Spleen (tissue), 11 donors: ENCODE data around the gene HSPA12B. TPM values are rescaled to one million over a fixed set of nuclear protein-coding genes. Genes with fewer than 3 reads are reported as not detected.
A peak's percentile ranks its signal among the peaks of the same experiment; 100 is the strongest.

Experiments
- DNase-seq: peaks from one replicate; pipeline ENCODE4 v3.0.0-alpha.2; 2020
- H3K27ac ChIP-seq, 8 donors: fragments of 200-600 bp; sonication (generic) in 7 of 8; 1 replicate in 4 of 8; 2 replicates in 4 of 8; pipeline versions ENCODE4 v1.5.0 to v1.8.0; 2016 to 2021; ENCODE audit warnings: inconsistent platforms in 4 of 8, mild to moderate bottlenecking in 4 of 8, moderate library complexity in 1 of 8
- H3K27me3 ChIP-seq, 7 donors: fragments of 200-600 bp; sonication (generic) in 6 of 7; replicated peaks in 1 of 7; 1 replicate in 4 of 7; 2 replicates in 3 of 7; pipeline versions ENCODE4 v1.5.0 to v1.8.0; 2016 to 2021; ENCODE audit warnings: inconsistent platforms in 3 of 7, mild to moderate bottlenecking in 1 of 7
- H3K36me3 ChIP-seq, 6 donors: fragments of 200-600 bp; sonication (generic) in 5 of 6; 1 replicate in 4 of 6; 2 replicates in 2 of 6; pipeline versions ENCODE4 v1.5.0 to v1.8.0; 2016 to 2021; ENCODE audit warnings: inconsistent platforms in 2 of 6
- H3K4me1 ChIP-seq, 6 donors: fragments of 200-600 bp; sonication (generic) in 5 of 6; 1 replicate in 3 of 6; 2 replicates in 3 of 6; pipeline versions ENCODE4 v1.5.0 to v1.8.0; 2016 to 2021; ENCODE audit warnings: inconsistent platforms in 3 of 6
- H3K4me3 ChIP-seq, 8 donors: fragments of 200-600 bp; sonication (generic) in 7 of 8; 1 replicate in 4 of 8; 2 replicates in 4 of 8; pipeline versions ENCODE4 v1.5.0 to v1.8.0; 2016 to 2021; ENCODE audit warnings: inconsistent platforms in 4 of 8, mild to moderate bottlenecking in 4 of 8, moderate library complexity in 2 of 8
- H3K9me3 ChIP-seq, 8 donors: fragments of 200-600 bp; sonication (generic) in 7 of 8; 1 replicate in 4 of 8; 2 replicates in 4 of 8; pipeline versions ENCODE4 v1.5.0 to v1.8.0; 2016 to 2021; ENCODE audit warnings: inconsistent platforms in 4 of 8
- POLR2A ChIP-seq, 3 donors: fragments of 450-650 bp; IDR thresholded peaks; one replicate each; pipeline ENCODE4 v1.5.1; 2017; ENCODE audit warnings: antibody characterized with exemption in 3 of 3, mild to moderate bottlenecking in 1 of 3
- POLR2AphosphoS5 ChIP-seq, 3 donors: sonication (generic); formaldehyde crosslinking; IDR thresholded peaks; one replicate each; pipeline ENCODE4 v1.5.1; 2017; ENCODE audit warnings: antibody characterized with exemption in 3 of 3
- WGBS, 5 donors: extraction: QIAGEN DNeasy Blood & Tissue Kit in 3 of 5; methylation state at CpG; one replicate each; pipeline versions ENCODE4 v1.1.5 to v1.1.7; 2013 to 2018; 5-methylcytosine and 5-hydroxymethylcytosine counted together
- intact Hi-C: fragments of 100-400 bp; cut with DNase I; formaldehyde crosslinking; loops from one replicate; pipeline ENCODE4 v1.15.0; 2023; ENCODE audit warnings: low total_unique reads
- polyA plus RNA-seq, 3 donors: library from polyadenylated mRNA; stranded (reverse); fragments of 200-250 nt; gene quantifications; one replicate each; pipeline ENCODE4 v1.2.1, GENCODE V29; 2013
- total RNA-seq, 7 donors: library from RNA; depleted of rRNA in 3 of 7; stranded (reverse); fragments of >200 nt in 3 of 7; fragmentation: NEBNext Ultra II Directional in 4 of 7; extraction: Animal tissue kit (Norgen Biotek cat#: 25700) in 4 of 7; gene quantifications; one replicate each; pipeline versions ENCODE4 v1.1.0 to v1.2.1, GENCODE V29; 2016 to 2021
- TF ChIP-seq, protein P1 (sequence below), 11 experiments: fragments of 200-600 bp in 7 of 11; fragments of 450-650 bp in 4 of 11; sonication (generic) in 4 of 11; IDR thresholded peaks in 8 of 11; conservative IDR thresholded peaks in 3 of 11; 1 replicate in 7 of 11; 2 replicates in 4 of 11; pipeline versions ENCODE4 v1.4.0 to v1.8.0; 2016 to 2021; ENCODE audit warnings: antibody characterized with exemption in 11 of 11, inconsistent platforms in 4 of 11, mild to moderate bottlenecking in 1 of 11
- donor health status: healthy with polysubstance abuse.
- donor health status: DM: no; HTN: no; CAD: no; lungs with moderate emphysema.
- donor health status: DM: no; HTN: no; CAD: no.
- donor health status: Bipolar disorder and iron deficiency.
- donor health status: healthy.
- donor health status: DM: no; HTN: no; CAD: no.
- donor health status: DM: yes; HTN: yes; CAD: no.

The HSPA12B gene
- total and polyA plus RNA-seq, 10 donors = 5.7 to 74.0 (median 27.2) TPM

DNA sequence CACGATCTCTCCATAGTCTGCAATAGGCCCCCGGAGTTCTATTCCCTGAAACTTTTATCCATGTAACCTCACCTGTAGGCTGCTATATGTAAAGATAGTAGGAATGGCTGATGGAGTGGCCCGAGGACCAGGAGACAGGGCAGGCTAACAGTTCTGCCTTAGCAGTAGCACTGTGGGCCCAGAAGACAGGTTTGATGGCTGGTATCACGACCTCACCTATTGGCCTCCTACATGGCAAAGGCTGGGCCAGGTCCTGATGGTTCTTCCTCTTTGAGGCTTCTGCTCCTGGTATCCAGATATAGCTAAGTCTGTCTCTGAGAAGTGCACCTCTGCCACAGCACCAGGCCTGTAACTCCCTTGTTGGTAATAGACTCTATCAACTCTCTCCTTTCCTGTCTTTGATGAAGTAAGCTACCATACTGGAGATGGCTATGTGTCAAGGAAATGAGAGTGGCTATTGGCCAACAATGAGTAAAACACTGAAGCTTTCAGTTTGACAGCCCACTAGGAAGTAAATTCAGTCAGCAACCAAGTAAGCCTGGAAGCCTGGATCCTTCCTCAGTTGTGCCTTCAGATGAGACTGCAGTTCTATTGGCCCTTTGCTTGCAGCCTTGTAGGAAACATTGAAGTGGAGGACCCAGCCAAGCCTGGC is 43.1 kb downstream of the HSPA12B start:
- intact Hi-C loops = no loop called here
- WGBS, 5 donors = 80 to 96% (median 90%) methylated on average over 4 of the region's 4 CpGs
- TF ChIP-seq POLR2AphosphoS5 (IDR thresholded peaks at IDR 0.05) = no peak
- TF ChIP-seq POLR2A (IDR thresholded peaks at IDR 0.05) = no peak
- TF ChIP-seq, protein P1, sequence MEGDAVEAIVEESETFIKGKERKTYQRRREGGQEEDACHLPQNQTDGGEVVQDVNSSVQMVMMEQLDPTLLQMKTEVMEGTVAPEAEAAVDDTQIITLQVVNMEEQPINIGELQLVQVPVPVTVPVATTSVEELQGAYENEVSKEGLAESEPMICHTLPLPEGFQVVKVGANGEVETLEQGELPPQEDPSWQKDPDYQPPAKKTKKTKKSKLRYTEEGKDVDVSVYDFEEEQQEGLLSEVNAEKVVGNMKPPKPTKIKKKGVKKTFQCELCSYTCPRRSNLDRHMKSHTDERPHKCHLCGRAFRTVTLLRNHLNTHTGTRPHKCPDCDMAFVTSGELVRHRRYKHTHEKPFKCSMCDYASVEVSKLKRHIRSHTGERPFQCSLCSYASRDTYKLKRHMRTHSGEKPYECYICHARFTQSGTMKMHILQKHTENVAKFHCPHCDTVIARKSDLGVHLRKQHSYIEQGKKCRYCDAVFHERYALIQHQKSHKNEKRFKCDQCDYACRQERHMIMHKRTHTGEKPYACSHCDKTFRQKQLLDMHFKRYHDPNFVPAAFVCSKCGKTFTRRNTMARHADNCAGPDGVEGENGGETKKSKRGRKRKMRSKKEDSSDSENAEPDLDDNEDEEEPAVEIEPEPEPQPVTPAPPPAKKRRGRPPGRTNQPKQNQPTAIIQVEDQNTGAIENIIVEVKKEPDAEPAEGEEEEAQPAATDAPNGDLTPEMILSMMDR (IDR thresholded peaks at IDR 0.05 in 8 of 11, conservative IDR thresholded peaks at IDR 0.05 in 3 of 11) = no peak
- no peak overlapping the region for H3K27ac ChIP-seq
- peaks cover 8 to 34% (median 24%) of the 10 kb centered on the region in 6 donors for H3K4me1 ChIP-seq
- peak; percentile 54 for DNase-seq
- H3K36me3 ChIP-seq = no peaks in the 10 kb centered on the region
- H3K4me3 ChIP-seq = no peak overlapping the region
- H3K27me3 ChIP-seq = peaks cover 0 to 20% (median 0%) of the 10 kb centered on the region in 7 donors
- no peaks in the 10 kb centered on the region for H3K9me3 ChIP-seq

DNA sequence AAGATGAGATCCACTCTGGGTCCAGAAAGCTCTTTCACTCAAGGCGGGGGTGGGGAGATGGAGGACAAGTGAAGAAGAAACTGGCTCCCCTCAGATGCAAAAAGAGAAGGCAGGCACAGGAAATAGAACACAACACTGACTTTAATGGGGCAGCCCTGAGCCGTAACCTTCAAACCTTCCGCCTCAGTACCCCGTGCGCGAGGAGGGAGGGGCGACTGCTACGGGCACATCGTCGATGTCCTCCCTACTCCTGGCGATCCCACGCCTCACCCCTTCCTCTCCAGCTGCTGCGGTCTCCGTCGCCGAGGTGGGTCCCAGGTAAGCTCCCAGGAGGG is 44.9 kb downstream of the HSPA12B start:
- intact Hi-C loops = no loop called here
- H3K27me3 ChIP-seq = peaks cover 0 to 20% (median 0%) of the 10 kb centered on the region in 7 donors
- H3K4me1 ChIP-seq = peaks cover 17 to 49% (median 34%) of the 10 kb centered on the region in 6 donors
- TF ChIP-seq POLR2AphosphoS5 (IDR thresholded peaks at IDR 0.05) (no peak), POLR2A (IDR thresholded peaks at IDR 0.05) (no peak)
- TF ChIP-seq, protein P1 (IDR thresholded peaks at IDR 0.05 in 8 of 11, conservative IDR thresholded peaks at IDR 0.05 in 3 of 11) = no peak
- DNase-seq = no peak
- no peaks in the 10 kb centered on the region for H3K9me3 ChIP-seq
- 3 to 9% (median 8%) methylated on average over 9 to 16 of the region's 16 CpGs for WGBS, 5 donors
- H3K4me3 ChIP-seq = peak overlapping the region; percentile 42 to 84 (median 54)
- H3K36me3 ChIP-seq = no peaks in the 10 kb centered on the region
- H3K27ac ChIP-seq = peak overlapping the region in 5 of 8 donors; percentile 13 to 79 (median 46)

DNA sequence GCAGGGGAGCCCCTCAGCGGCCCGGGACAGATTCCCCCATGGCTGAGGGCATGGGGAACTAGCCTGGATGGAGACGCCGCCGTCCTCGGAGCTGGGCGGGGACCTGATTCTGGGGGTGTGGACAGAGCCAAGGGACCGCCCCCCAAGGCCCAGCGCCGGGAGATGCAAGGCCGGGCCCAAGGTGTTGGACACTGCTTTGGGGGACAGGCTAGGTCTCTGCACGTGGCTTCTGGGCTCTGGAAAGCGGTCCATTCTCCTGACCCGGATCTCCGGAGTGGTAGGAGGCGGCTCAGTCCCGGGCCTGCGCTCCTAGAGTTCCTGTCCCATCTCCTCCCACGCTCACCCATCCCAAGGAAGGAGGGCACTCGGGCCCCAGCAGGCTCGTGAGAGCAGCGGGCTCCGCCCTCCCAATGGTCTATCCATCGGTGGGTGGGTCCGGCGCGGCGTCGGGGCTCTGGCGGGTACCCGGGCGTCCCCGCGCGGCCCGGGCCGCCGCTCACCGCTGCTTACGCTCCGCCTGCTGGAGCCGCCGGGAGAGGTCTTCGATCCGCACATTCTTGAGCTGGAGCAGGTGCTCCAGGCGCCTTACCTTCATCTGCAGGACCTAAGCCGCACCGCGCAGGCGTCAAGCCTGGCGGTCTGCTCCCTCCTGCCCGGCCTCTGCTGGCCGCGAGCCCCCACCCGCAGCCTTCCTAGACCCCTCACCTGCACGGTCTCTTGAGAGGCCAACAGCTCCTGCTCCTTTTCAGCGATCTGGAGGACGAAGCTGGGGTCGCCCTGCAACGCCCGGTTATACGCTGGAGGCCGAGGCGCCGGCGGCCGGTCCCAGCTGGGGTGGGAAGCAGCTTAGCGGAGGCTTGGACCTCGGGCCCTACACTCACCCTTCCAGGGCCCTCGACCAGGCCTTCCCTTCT is 45.5 kb downstream of the HSPA12B start:
- no peaks in the 10 kb centered on the region for H3K9me3 ChIP-seq
- WGBS, 5 donors = 0 to 4% (median 3%) methylated on average over 44 to 70 of the region's 70 CpGs
- no peak for TF ChIP-seq POLR2A (IDR thresholded peaks at IDR 0.05)
- TF ChIP-seq POLR2AphosphoS5 (IDR thresholded peaks at IDR 0.05) = peak; percentile 27 to 65 (median 58)
- TF ChIP-seq, protein P1 (IDR thresholded peaks at IDR 0.05 in 8 of 11, conservative IDR thresholded peaks at IDR 0.05 in 3 of 11) = no peak
- peaks cover 0 to 6% (median 0%) of the 10 kb centered on the region in 6 donors for H3K36me3 ChIP-seq
- H3K4me1 ChIP-seq = peaks cover 17 to 55% (median 35%) of the 10 kb centered on the region in 6 donors
- H3K4me3 ChIP-seq = peak overlapping the region; percentile 42 to 84 (median 54)
- peak overlapping the region in 5 of 8 donors; percentile 13 to 79 (median 46) for H3K27ac ChIP-seq
- DNase-seq = peak; percentile 94
- intact Hi-C loops = no loop called here
- peaks cover 0 to 20% (median 0%) of the 10 kb centered on the region in 7 donors for H3K27me3 ChIP-seq

DNA sequence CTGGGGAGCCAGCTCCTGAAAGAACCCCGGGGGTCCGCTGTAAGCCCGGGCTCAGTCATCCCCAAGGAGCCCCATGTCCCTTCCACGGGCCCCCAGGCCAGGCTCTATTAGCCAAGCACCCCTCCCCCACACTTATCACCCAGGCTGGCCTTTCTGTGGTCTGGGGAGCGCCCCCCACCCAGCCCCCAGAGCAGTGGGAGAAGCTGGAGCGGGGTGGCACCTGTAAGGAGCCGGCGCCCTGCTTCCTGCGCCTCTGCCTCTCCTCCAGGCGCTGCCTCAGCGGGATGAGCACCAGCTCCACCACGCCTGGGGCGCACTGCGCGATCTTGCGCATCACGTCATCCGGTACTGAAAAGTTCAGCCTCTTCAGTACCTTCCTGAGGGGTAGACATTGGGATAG is 46.5 kb downstream of the HSPA12B start:
- H3K4me1 ChIP-seq = peaks cover 20 to 65% (median 45%) of the 10 kb centered on the region in 6 donors
- H3K27ac ChIP-seq = no peak overlapping the region
- intact Hi-C loops = no loop called here
- H3K9me3 ChIP-seq = no peaks in the 10 kb centered on the region
- peaks cover 0 to 15% (median 0%) of the 10 kb centered on the region in 6 donors for H3K36me3 ChIP-seq
- 35 to 56% (median 38%) methylated on average over 17 to 18 of the region's 18 CpGs for WGBS, 5 donors
- no peak overlapping the region for H3K4me3 ChIP-seq
- peaks cover 0 to 20% (median 0%) of the 10 kb centered on the region in 7 donors for H3K27me3 ChIP-seq
- TF ChIP-seq, protein P1 (IDR thresholded peaks at IDR 0.05 in 8 of 11, conservative IDR thresholded peaks at IDR 0.05 in 3 of 11) = no peak
- TF ChIP-seq POLR2A (IDR thresholded peaks at IDR 0.05) (no peak), POLR2AphosphoS5 (IDR thresholded peaks at IDR 0.05) (no peak)
- DNase-seq = peak; percentile 74
